HG03139 (cell line): ENCODE data around the gene SND1.

Experiments
- ATAC-seq: cut with Tn5 transposase; IDR thresholded peaks from one replicate; pipeline ENCODE4 v1.9.1; 2021; ENCODE audit not compliant: unreplicated experiment

Gene SND1

GRCh38 chr7:127798023-127798422, 146.0 kb downstream of the SND1 start:
- ATAC-seq = no peak

- ATAC-seq = no peak
Measured at GRCh38 chr7:127798769-127799372, 146.9 kb downstream of the SND1 start.

- ATAC-seq = no peak
Measured at GRCh38 chr7:127799535-127800305, 147.7 kb downstream of the SND1 start.

GRCh38 chr7:127802845-127803244, 150.9 kb downstream of the SND1 start:
- ATAC-seq = no peak

GRCh38 chr7:127803626-127804025, 151.6 kb downstream of the SND1 start:
- ATAC-seq = no peak

- no peak for ATAC-seq
Measured at GRCh38 chr7:127807340-127807739, 155.3 kb downstream of the SND1 start.

- no peak for ATAC-seq
Measured at GRCh38 chr7:127807829-127808228, 155.8 kb downstream of the SND1 start.

- no peak for ATAC-seq
Measured at GRCh38 chr7:127809261-127809702, 157.3 kb downstream of the SND1 start.

GRCh38 chr7:127810113-127810512, 158.1 kb downstream of the SND1 start:
- no peak for ATAC-seq

- no peak for ATAC-seq
Measured at GRCh38 chr7:127810696-127811660, 159.0 kb downstream of the SND1 start.

- ATAC-seq = no peak
Measured at GRCh38 chr7:127812540-127812939, 160.5 kb downstream of the SND1 start.

- no peak for ATAC-seq
Measured at GRCh38 chr7:127813991-127814541, 162.1 kb downstream of the SND1 start.

- no peak for ATAC-seq
Measured at GRCh38 chr7:127815631-127816145, 163.7 kb downstream of the SND1 start.

GRCh38 chr7:127816354-127817190, 164.6 kb downstream of the SND1 start:
- ATAC-seq = no peak

GRCh38 chr7:127817466-127817865, 165.5 kb downstream of the SND1 start:
- ATAC-seq = no peak

- no peak for ATAC-seq
Measured at GRCh38 chr7:127818306-127818705, 166.3 kb downstream of the SND1 start.

- no peak for ATAC-seq
Measured at GRCh38 chr7:127819975-127820731, 168.2 kb downstream of the SND1 start.

GRCh38 chr7:127820732-127821085, 168.7 kb downstream of the SND1 start:
- ATAC-seq = no peak

GRCh38 chr7:127821146-127821545, 169.2 kb downstream of the SND1 start:
- ATAC-seq = no peak
